Uterus (tissue), 2 donors: ENCODE measurements around the gene TBC1D1.

Experiments used
- POLR2A ChIP-seq, 2 donors: fragments of 450-650 bp; IDR thresholded peaks; one replicate each; pipeline ENCODE4 v1.6.1; 2016; ENCODE audit warnings: antibody characterized with exemption in 2 of 2, mild to moderate bottlenecking in 1 of 2, moderate library complexity in 1 of 2
- TF ChIP-seq, protein P1 (sequence below), 4 experiments: fragments of 200-600 bp in 2 of 4; fragments of 450-650 bp in 2 of 4; sonication (generic) in 2 of 4; IDR thresholded peaks; one replicate each; pipeline ENCODE4 v1.5.1; 2016 to 2019; ENCODE audit warnings: antibody characterized with exemption in 4 of 4, mild to moderate bottlenecking in 2 of 4, moderate library complexity in 1 of 4

- TF ChIP-seq, protein P1, sequence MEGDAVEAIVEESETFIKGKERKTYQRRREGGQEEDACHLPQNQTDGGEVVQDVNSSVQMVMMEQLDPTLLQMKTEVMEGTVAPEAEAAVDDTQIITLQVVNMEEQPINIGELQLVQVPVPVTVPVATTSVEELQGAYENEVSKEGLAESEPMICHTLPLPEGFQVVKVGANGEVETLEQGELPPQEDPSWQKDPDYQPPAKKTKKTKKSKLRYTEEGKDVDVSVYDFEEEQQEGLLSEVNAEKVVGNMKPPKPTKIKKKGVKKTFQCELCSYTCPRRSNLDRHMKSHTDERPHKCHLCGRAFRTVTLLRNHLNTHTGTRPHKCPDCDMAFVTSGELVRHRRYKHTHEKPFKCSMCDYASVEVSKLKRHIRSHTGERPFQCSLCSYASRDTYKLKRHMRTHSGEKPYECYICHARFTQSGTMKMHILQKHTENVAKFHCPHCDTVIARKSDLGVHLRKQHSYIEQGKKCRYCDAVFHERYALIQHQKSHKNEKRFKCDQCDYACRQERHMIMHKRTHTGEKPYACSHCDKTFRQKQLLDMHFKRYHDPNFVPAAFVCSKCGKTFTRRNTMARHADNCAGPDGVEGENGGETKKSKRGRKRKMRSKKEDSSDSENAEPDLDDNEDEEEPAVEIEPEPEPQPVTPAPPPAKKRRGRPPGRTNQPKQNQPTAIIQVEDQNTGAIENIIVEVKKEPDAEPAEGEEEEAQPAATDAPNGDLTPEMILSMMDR (IDR thresholded peaks at IDR 0.05), result no peak
- TF ChIP-seq POLR2A (IDR thresholded peaks at IDR 0.05), result no peak
These were observed 18.4 kb upstream of the TBC1D1 start for GRCh38 chr4:37872310-37872988.
